GM23338 (cell line): ENCODE data around the gene PDE4D.

ENCODE experiments used
- EZH2 ChIP-seq: fragments of 200-600 bp; sonication (generic); IDR thresholded peaks from one replicate; pipeline ENCODE4 v1.8.0; 2017; ENCODE audit warnings: antibody characterized with exemption, mild to moderate bottlenecking, low read depth; ENCODE audit not compliant: unreplicated experiment
- TF ChIP-seq, protein P1 (sequence below), 2 experiments: fragments of 200-600 bp in 1 of 2; sonication (generic) in 1 of 2; conservative IDR thresholded peaks; 2 replicates each; pipeline versions ENCODE4 v1.5.1 to v1.6.1; 2016 to 2017; ENCODE audit warnings: antibody characterized with exemption in 2 of 2, low read depth in 2 of 2, mild to moderate bottlenecking in 2 of 2, moderate library complexity in 1 of 2
- TF ChIP-seq, protein P2 (sequence below): IDR thresholded peaks from one replicate; pipeline ENCODE4 v1.6.1; 2018; ENCODE audit warnings: antibody characterized with exemption; ENCODE audit not compliant: unreplicated experiment

DNA sequence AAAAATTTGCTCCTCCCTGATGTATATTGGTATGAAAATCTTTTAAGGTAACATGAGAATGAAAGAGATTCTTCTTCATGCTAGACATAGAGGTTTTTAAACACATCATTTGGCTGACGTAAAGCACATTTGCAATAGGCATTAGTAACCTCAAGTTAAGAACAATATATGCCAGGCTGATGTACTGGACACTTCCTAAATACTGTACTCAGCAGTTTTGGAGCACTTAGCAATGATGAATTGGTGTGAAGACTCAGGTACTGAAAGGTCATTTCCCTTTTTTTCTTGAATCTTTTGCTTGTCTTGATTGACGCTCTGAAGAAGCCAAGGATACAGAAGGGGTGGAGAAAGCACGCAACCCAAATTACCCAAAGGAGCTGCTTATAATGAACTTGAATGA lies 322.5 kb downstream of the PDE4D start:
- TF ChIP-seq, protein P1, sequence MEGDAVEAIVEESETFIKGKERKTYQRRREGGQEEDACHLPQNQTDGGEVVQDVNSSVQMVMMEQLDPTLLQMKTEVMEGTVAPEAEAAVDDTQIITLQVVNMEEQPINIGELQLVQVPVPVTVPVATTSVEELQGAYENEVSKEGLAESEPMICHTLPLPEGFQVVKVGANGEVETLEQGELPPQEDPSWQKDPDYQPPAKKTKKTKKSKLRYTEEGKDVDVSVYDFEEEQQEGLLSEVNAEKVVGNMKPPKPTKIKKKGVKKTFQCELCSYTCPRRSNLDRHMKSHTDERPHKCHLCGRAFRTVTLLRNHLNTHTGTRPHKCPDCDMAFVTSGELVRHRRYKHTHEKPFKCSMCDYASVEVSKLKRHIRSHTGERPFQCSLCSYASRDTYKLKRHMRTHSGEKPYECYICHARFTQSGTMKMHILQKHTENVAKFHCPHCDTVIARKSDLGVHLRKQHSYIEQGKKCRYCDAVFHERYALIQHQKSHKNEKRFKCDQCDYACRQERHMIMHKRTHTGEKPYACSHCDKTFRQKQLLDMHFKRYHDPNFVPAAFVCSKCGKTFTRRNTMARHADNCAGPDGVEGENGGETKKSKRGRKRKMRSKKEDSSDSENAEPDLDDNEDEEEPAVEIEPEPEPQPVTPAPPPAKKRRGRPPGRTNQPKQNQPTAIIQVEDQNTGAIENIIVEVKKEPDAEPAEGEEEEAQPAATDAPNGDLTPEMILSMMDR (conservative IDR thresholded peaks at IDR 0.05; ENCODE audit: low read depth in 2 of 2) = no peak
- TF ChIP-seq, protein P2, sequence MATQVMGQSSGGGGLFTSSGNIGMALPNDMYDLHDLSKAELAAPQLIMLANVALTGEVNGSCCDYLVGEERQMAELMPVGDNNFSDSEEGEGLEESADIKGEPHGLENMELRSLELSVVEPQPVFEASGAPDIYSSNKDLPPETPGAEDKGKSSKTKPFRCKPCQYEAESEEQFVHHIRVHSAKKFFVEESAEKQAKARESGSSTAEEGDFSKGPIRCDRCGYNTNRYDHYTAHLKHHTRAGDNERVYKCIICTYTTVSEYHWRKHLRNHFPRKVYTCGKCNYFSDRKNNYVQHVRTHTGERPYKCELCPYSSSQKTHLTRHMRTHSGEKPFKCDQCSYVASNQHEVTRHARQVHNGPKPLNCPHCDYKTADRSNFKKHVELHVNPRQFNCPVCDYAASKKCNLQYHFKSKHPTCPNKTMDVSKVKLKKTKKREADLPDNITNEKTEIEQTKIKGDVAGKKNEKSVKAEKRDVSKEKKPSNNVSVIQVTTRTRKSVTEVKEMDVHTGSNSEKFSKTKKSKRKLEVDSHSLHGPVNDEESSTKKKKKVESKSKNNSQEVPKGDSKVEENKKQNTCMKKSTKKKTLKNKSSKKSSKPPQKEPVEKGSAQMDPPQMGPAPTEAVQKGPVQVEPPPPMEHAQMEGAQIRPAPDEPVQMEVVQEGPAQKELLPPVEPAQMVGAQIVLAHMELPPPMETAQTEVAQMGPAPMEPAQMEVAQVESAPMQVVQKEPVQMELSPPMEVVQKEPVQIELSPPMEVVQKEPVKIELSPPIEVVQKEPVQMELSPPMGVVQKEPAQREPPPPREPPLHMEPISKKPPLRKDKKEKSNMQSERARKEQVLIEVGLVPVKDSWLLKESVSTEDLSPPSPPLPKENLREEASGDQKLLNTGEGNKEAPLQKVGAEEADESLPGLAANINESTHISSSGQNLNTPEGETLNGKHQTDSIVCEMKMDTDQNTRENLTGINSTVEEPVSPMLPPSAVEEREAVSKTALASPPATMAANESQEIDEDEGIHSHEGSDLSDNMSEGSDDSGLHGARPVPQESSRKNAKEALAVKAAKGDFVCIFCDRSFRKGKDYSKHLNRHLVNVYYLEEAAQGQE = no peak
- TF ChIP-seq EZH2 = no peak
